ENCODE results near the gene LIPH.

The LIPH gene

DNA sequence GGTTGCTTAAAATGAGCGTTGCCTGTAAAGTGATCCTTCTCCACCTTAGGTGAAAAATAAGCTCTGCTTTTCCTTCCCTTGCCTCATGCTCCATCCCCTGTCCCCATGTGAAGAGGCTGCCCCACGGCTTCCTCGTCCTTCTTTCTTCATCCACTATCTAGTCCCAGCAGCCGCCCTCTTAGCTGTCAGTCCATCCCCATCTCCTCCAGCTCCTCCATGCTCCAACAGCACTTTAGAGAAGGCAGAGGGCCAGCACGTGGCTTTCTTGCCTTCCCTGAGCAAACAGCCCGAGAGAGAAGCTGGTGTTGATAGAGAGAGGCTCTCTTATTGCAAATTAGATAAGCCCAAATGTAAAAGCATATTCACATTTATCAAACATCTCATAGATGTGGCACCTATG, 44.5 kb downstream of the LIPH start:
- Histone ChIP-seq H3K4me2 (ENCODE audit: low read length) (no peak overlapping the region), H4K20me1 (ENCODE audit: control insufficient read depth, insufficient read depth, low read depth, low read length) (no peaks in the 10 kb centered on the region), H3K79me2 (ENCODE audit: control insufficient read depth, low read length) (no peaks in the 10 kb centered on the region), H3K36me3 (ENCODE audit: control insufficient read depth, low read length) (no peaks in the 10 kb centered on the region), H3K4me3 (ENCODE audit: low read length) (no peak overlapping the region), H3K9me3 (ENCODE audit: control insufficient read depth, insufficient read depth, low read length) (no peaks in the 10 kb centered on the region), H3F3A (ENCODE audit: control insufficient read depth, insufficient read depth) (no peaks in the 10 kb centered on the region), H3K27ac (ENCODE audit: low read depth, low read length) (no peak overlapping the region), H3K4me1 (ENCODE audit: control insufficient read depth, low read length) (no peaks in the 10 kb centered on the region), H3K27me3 (ENCODE audit: control insufficient read depth, low read length) (peaks cover 5% of the 10 kb centered on the region), H3K9me2 (replicated peaks; ENCODE audit: control insufficient read depth, low read length) (no peaks in the 10 kb centered on the region)
- TF ChIP-seq CTCF (IDR thresholded peaks at IDR 0.05; ENCODE audit: low read depth, low read length, poor library complexity, severe bottlenecking) (no peak), EZH2phosphoT487 (IDR thresholded peaks at IDR 0.05; ENCODE audit: borderline replicate concordance, low read length) (no peak)

DNA sequence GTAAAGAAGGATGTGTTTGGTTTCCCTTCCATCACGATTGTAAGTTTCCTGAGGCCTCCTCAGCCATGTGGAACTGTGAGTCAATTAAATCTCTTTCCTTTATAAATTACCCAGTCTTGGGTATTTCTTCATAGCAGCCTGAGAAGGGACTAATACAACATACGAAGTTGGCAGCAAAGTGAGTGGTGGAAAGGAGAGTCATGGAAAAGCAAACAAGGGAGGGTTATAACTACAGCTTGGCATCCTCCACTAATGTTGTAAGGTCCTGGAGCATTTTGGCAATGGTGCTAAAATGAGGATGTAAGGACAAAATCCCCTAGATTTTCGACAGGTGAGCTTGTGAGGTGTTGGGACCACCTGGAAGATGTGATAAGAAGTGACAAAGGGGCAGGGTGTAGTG, 47.8 kb downstream of the LIPH start:
- Histone ChIP-seq H3F3A (ENCODE audit: control insufficient read depth, insufficient read depth) (no peaks in the 10 kb centered on the region), H3K79me2 (ENCODE audit: control insufficient read depth, low read length) (no peaks in the 10 kb centered on the region), H3K27me3 (ENCODE audit: control insufficient read depth, low read length) (peaks cover 15% of the 10 kb centered on the region), H3K27ac (ENCODE audit: low read depth, low read length) (no peak overlapping the region), H3K9me3 (ENCODE audit: control insufficient read depth, insufficient read depth, low read length) (no peaks in the 10 kb centered on the region), H3K9me2 (replicated peaks; ENCODE audit: control insufficient read depth, low read length) (no peaks in the 10 kb centered on the region), H3K4me2 (ENCODE audit: low read length) (no peak overlapping the region), H3K4me1 (ENCODE audit: control insufficient read depth, low read length) (no peaks in the 10 kb centered on the region), H4K20me1 (ENCODE audit: control insufficient read depth, insufficient read depth, low read depth, low read length) (no peaks in the 10 kb centered on the region), H3K4me3 (ENCODE audit: low read length) (no peak overlapping the region), H3K36me3 (ENCODE audit: control insufficient read depth, low read length) (no peaks in the 10 kb centered on the region)
- TF ChIP-seq EZH2phosphoT487 (IDR thresholded peaks at IDR 0.05; ENCODE audit: borderline replicate concordance, low read length): no peak
- no peak for TF ChIP-seq CTCF (IDR thresholded peaks at IDR 0.05; ENCODE audit: low read depth, low read length, poor library complexity, severe bottlenecking)

DNA sequence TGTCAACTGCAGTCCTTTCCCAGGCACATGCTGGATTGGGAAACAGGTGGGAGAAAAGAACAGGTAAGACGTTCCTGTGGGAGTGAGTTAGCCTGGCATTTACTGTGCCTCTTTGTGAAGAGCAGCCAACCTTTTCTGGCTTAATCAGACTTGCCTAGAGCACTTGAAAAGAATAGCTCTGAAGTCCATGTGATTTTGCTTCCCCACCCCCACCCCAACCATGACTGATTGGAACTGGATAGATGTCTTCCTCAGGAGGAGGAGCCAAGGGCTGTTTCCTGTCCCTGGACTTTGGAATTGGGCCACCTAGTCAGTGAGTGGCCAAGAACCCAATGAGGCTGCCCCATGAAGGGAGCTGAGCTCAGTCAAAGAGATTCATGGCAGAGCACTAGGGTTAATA, 48.9 kb downstream of the LIPH start:
- H3K9me3 ChIP-seq (ENCODE audit: control insufficient read depth, insufficient read depth, low read length): no peaks in the 10 kb centered on the region
- H3K79me2 ChIP-seq (ENCODE audit: control insufficient read depth, low read length): no peaks in the 10 kb centered on the region
- H3K9me2 ChIP-seq (replicated peaks; ENCODE audit: control insufficient read depth, low read length): no peaks in the 10 kb centered on the region
- no peaks in the 10 kb centered on the region for H3F3A ChIP-seq (ENCODE audit: control insufficient read depth, insufficient read depth)
- no peak overlapping the region for H3K27ac ChIP-seq (ENCODE audit: low read depth, low read length)
- TF ChIP-seq CTCF (IDR thresholded peaks at IDR 0.05; ENCODE audit: low read depth, low read length, poor library complexity, severe bottlenecking): no peak
- no peak for TF ChIP-seq EZH2phosphoT487 (IDR thresholded peaks at IDR 0.05; ENCODE audit: borderline replicate concordance, low read length)
- no peak overlapping the region for H3K4me3 ChIP-seq (ENCODE audit: low read length)
- no peak overlapping the region for H3K4me2 ChIP-seq (ENCODE audit: low read length)
- H3K36me3 ChIP-seq (ENCODE audit: control insufficient read depth, low read length): no peaks in the 10 kb centered on the region
- peaks cover 15% of the 10 kb centered on the region for H3K27me3 ChIP-seq (ENCODE audit: control insufficient read depth, low read length)
- H3K4me1 ChIP-seq (ENCODE audit: control insufficient read depth, low read length): peaks cover 5% of the 10 kb centered on the region
- no peaks in the 10 kb centered on the region for H4K20me1 ChIP-seq (ENCODE audit: control insufficient read depth, insufficient read depth, low read depth, low read length)

GRCh38 chr3:185502987-185503386, 49.4 kb downstream of the LIPH start:
- no peaks in the 10 kb centered on the region for H4K20me1 ChIP-seq (ENCODE audit: control insufficient read depth, insufficient read depth, low read depth, low read length)

More at GRCh38 chr3:185502987-185503386, 49.4 kb downstream of the LIPH start:
- Histone ChIP-seq H3K79me2 (ENCODE audit: control insufficient read depth, low read length) (peaks cover 4% of the 10 kb centered on the region), H3K9me2 (replicated peaks; ENCODE audit: control insufficient read depth, low read length) (no peaks in the 10 kb centered on the region), H3K27ac (ENCODE audit: low read depth, low read length) (no peak overlapping the region), H3K4me3 (ENCODE audit: low read length) (no peak overlapping the region), H3K36me3 (ENCODE audit: control insufficient read depth, low read length) (no peaks in the 10 kb centered on the region), H3K4me1 (ENCODE audit: control insufficient read depth, low read length) (peaks cover 5% of the 10 kb centered on the region), H3K4me2 (ENCODE audit: low read length) (no peak overlapping the region), H3F3A (ENCODE audit: control insufficient read depth, insufficient read depth) (no peaks in the 10 kb centered on the region), H3K9me3 (ENCODE audit: control insufficient read depth, insufficient read depth, low read length) (no peaks in the 10 kb centered on the region), H3K27me3 (ENCODE audit: control insufficient read depth, low read length) (peaks cover 15% of the 10 kb centered on the region)
- TF ChIP-seq CTCF (IDR thresholded peaks at IDR 0.05; ENCODE audit: low read depth, low read length, poor library complexity, severe bottlenecking) (no peak), EZH2phosphoT487 (IDR thresholded peaks at IDR 0.05; ENCODE audit: borderline replicate concordance, low read length) (no peak)
